ENCODE measurements around the gene PVALEF.

GRCh38 chr17:81167638-81168037 lies 2.3 kb downstream of the PVALEF start:
- TF ChIP-seq CTCF (conservative IDR thresholded peaks at IDR 0.05 in 1 of 2, IDR thresholded peaks at IDR 0.05 in 1 of 2; ENCODE audit: low read depth in 1 of 2, low read length in 2 of 2) (no peak), EZH2 (IDR thresholded peaks at IDR 0.05; ENCODE audit: low read length, missing control alignments) (no peak)
